HG03439 (cell line): ENCODE measurements around the gene RBM19.

Source experiments
- ATAC-seq: cut with Tn5 transposase; IDR thresholded peaks from one replicate; pipeline ENCODE4 v1.9.1; 2021; ENCODE audit warnings: mild to moderate bottlenecking, moderate library complexity; ENCODE audit not compliant: unreplicated experiment

RBM19 gene

DNA sequence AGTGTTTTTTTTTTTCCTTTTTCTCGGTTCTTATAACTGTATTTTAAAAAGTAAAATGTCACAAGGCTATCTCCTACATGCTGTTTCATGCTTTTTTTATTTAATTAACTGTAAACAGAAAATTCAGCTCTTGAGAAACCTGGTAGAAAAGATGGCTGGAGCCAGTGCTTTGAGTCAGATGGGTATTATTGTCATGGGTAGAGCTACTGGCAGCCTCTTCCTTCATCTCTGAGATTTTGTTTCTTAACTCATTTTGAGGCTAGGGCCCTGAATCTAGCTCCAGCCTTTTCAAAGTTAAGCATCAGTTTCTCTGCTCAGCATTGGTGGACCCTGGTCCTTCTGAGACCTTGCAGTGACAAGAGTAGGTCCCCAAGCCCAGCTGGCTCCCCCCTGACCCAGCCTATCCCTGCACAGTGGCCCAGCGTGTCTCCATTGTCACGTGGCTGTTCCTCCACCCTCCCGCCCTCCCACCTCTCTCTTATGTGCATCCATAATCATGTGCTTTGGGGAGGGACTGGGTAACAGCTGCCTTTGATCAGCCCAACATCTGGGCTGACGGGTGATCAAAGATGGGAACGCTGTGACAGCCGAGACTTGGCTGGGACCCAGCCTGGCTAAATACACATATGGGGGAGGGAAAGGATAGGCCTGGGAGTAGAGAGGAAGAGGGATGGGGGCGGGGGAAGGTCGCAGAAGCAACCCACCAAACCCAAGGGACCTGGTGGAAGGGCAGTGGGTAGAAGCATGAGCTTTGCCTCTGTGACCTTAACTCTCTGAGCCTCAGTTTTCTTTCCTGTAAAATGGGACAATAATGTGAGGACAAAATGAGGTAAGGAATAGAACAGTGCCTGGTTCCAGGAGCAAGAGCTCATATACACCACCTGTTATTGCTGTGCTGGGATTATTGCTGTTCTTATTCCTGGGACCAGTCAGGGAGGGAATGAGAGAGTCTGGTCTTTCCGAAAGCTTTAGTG lies 24.4 kb upstream of the RBM19 start:
- ATAC-seq: no peak

DNA sequence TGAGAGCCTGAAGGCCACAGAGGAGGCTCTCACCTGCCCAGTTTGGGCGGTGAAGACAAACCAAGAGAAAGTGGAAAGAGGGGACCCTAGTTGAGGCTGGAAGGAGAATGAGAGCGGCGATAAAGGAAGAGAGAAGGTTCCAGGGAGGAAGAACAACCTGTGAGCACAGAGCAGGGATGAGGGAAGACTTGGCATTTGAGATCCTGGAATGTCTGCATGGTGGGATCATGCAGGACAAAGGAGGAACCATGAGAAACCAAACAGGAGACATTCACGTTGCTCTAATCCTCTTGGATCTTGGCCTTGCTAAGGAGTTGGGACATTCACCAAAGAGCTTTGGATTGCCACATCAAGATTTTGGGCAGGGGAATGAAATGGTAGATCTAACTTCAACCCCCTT lies 22.9 kb upstream of the RBM19 start:
- ATAC-seq: no peak

DNA sequence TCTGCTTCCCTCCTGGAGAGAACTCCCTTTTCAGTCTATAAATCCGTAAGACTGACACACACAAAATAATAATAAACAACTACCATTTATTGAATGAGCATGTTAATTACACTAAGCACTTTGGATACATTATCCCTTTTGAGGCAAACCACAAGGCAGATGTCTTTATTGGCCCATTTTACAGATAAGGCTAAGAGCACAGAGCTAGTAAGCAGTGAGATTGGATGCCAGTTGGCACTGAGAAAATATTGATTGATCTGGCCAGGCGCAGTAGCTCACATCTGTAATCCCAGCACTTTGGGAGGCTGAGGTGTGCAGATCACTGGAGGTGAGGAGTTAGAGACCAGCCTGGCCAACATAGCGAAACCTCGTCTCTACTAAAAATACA lies 21.9 kb upstream of the RBM19 start:
- ATAC-seq: no peak

DNA sequence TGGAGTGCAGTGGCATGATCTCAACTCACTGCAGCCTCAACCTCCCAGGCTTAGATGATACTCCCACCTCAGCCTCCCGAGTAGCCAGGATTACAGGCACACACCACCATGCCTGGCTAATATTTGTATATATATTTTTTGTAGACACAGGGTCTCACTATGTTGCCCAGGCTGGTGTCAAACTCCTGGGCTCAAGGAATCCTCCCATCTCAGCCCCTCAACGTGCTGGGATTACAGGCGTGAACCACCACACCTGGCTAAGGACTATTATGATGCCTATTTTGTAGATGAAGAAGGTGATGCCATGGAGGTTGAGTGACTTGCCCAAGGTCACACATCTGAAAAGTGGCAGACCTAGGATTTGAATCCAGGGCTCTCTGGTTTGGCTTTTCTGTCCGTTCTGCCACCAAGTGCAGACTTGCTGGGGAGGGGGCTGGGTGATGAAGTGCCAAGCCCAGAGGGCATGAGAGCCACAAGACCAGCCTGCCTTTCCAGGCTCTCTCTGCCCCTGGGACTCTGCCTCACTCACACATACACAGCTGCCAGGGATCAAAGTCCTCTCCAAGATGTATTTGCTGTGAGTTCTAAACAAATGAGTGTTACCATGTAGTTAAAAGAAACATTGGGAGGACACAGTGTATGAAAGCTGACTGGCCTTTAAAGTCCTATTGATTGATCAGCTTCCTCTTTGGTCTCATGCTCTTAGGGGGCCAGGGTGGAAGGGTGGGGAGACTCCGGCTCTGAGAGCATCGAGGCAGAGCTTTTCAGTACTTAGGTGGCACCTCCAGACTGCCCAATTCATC lies 21.3 kb upstream of the RBM19 start:
- ATAC-seq: no peak

DNA sequence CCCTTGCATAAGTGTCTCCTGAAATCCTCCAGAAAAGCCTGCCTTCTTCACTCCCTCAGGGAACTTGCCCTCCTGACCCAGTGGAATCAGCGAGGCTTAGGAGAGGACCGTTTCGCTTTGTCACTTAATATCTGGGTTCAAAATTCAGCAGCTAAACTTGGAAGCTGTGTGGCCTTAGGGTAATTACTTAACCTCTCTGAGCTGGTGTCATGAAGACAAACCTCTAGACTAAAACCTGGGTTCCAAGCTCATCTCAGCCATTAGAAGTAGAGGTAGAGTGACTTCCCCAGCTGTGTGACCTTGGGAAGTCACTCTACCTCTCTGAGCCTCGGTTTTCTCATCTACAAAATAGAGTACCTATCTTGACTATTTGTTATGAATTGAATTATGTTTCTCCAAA lies 18.3 kb upstream of the RBM19 start:
- ATAC-seq: no peak

DNA sequence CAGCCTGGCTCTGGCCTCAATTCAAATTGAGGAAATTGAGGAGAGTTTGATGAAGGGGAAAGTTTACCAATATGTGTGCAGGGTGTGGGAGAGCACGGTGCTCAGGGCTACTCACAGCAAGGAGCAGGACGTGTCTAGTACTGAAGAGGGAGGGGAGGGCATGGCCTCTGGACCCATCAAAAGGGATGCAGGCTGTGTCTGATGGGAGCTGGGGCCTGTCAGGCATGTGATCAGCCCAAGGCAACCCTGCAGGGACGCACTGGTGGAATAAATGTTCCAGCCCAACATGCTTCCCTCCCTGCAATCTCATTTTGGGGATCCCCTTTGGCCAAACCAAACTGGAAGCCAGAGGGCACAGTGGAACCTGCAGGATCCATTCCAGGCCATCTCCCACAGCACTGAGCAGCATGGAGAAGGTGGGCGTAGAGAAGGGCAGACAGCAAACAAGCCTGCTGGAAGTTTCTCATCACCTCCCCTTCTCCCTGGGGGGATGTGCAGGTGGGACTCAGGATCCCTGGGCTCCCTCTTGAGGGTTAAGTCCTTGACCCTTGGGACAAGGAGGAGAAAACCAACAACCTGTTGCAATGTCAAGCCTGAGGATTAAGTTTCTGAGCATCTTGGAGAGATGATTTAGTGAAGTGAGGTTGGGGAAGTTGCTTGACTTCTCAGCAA lies 17.8 kb upstream of the RBM19 start:
- no peak for ATAC-seq

DNA sequence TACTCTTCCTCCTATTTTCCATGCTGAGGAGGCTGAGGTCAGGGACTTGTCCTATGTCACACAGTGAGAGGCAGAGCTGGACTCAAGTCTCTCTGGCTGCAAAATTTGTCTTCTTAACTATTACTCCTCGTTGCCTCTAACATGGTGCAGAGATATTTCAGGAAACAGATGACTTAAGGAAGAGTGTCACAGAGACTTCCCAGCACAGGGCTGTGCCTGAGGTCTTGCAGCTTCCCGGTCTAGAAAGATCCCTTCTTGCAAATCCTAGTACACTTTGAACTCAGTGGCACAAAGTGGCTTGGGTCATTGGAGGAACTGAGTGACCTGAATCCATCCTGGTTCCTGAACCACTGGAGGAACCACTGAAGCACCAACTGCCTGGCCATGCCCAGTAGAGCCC lies 17.1 kb upstream of the RBM19 start:
- no peak for ATAC-seq

DNA sequence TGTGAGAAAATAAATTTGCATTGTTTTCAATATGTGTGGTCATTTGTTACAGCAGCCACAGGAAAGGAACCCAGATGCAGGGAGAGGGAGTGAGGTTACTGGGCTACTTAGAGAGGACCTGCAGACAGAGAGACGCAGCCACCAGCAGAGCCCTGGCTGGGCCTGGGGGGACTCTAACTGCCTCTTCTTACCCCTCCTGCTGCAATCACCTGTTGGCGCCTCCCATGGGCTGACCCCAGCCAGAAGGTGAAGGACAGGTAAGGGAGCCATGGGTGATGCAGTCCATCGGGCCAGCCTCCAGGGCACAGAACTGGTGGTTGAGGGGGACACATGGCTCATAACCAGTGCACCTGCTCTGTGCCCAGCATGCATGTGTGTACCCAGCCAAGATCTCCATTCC lies 15.8 kb upstream of the RBM19 start:
- no peak for ATAC-seq

DNA sequence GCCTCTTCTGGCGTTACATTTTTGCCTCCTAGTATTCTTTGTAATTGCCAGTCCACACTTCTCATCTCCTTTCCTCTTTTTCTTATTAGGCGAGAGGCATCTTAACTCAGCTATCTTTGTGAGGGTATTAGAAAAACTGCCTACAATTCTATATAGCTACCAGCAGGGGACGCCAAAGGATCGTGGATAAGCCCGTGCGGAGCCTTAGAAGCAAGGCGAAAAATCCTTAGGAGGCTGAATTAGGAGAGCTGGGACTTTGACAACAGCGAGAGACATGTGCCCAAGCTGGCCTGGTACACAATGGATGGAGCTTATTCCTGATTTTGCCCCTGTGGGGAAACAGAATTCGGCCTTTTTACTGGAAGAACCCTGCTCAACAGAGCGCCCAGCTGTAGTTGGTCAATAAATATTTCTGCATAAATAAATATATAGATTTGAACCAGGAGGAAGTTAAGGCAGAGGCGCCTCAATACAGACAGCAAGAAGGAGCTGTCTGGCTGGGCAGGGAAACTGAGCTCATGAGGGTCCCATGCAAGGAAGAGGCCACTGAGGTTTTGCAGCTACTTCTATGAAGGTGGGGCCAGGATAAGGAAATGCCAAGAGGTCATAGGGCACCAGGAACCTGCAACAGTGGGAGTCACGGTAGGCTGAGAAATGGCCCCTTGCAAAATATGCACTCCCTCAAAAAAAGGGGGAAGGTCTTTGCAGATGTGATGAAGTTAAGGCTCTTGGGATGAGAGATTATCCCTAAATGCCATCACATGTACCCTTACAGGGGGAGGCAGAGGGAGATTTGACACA lies 14.6 kb upstream of the RBM19 start:
- no peak for ATAC-seq

DNA sequence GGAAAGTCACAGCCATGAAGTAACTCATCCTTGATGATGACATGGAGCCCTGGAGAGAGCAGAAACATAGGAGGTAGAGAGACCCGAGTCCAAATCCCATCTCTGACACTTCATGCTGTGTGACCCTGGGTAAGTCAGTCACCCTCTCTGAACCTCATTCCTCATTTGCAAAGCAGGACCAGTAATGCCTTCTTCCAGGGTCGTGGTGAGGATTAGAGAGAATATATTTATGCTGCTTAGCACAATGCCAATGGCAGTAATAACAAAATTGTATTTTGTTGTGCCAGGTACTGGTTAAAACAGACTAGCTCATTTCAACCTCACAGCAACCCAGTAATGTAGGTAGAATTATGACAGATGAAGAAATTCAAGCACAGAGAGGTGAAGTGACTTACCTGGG lies 13.9 kb upstream of the RBM19 start:
- ATAC-seq: no peak

DNA sequence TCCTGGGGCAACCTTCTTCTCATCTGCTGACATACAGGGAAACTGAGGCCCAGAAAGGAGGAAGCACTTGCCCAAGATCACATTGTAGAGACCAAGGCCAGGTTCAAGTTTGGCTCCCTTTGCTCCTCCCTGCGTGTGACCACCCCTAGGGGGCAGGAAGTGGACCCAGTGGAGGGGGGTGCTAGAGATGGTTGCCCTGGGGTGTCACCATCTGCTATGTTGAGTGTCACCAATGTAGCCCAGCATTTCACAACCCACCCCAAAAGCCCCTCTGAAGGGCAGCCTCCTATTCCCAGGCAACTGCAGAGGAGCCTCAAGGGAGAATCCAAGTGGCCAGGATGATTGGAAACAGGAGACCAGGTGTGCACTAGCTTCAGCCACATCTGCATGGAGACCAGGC lies 12.0 kb upstream of the RBM19 start:
- no peak for ATAC-seq

DNA sequence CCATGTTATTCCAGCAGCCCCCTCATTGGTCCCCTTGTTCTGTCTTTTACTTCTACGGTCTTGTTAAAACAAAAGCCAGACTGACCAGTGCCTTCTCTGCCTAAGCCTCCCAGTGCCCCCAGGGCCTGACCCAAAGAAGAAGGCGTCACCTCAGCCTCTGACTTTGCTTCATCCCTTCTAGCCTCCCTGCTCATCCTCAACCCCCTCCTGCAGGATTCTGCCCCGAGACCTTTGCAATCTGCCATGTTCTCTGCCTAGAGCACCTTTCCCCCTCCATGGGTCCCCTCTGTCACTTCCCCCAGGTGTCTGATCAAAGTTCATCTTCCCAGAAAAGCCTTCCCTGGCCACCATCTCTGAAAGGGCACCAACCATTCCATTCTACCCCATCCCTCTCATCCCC lies 7.9 kb upstream of the RBM19 start:
- ATAC-seq: no peak

DNA sequence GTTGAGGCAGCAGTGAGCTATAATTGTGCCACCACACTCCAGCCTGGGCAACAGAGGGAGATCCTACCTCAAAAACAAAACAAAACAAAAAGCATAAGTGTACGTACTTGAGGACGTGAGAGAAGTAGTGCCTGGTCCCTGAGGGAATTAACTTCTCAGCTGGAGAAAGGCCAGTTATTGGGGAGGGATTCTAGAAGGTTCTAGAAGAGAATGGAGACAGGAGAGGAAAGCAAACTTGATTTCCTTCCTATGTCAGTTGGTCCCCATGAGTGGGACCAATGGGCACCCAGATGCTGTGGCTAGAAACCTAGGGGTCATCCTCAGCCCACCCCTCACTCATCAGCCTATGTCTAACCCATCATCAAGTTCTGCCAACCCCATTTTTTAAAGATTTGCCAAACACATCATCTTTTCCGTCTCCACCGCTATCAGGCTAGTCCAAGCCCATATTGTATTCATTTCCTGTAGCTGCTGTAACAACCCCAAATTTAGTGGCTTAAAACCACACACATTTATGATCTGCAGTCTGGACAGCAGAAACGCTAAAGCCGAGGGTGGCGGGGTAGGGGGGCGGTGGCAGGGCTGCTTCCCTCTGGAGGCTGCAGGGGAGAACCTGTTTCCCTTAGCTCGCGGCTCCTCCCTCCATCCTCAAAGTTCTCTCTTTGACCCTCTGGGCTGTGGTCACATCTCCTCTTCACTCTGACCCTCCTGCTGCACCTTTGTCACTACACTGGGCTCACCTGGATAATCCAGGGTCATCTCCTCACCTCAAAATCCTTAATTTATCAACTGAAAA lies 7.2 kb upstream of the RBM19 start:
- no peak for ATAC-seq

DNA sequence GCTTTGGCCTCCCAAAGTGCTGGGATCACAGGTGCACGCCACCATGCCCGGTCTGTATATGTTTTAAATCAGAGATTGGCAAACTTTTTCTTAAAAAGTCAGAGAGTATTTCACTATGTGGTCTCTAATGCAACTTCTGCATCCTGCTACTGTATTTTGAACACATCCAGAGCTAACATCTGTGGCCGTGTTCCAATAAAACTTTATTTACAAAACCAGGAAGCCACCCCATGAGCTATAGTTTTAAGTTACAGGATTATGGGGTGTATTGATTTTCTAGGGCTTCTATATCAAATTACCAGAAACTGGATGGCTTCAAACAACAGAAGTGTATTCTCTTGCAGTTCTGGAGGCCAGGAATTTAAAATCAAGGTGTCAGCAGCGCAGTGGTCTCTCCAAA lies 5.3 kb upstream of the RBM19 start:
- ATAC-seq: no peak

DNA sequence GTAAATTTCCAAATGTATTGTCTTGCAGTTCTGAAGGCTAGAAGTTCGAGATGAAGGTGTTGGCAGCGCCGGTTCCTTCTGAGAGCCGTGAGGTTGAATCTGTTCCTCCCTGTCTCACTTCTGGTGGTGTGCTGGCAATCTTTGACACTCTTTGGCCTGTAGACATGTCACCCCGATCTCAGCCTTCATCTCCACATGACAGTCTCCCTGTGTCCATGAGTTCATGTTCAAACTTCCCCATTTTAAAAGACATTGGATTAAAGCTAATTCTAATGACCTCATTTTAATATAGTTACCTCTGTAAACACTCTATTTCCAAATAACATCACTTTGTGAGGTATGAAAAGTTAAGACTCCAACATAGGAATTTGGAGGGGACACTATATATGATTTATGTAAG lies 4.1 kb upstream of the RBM19 start:
- no peak for ATAC-seq

DNA sequence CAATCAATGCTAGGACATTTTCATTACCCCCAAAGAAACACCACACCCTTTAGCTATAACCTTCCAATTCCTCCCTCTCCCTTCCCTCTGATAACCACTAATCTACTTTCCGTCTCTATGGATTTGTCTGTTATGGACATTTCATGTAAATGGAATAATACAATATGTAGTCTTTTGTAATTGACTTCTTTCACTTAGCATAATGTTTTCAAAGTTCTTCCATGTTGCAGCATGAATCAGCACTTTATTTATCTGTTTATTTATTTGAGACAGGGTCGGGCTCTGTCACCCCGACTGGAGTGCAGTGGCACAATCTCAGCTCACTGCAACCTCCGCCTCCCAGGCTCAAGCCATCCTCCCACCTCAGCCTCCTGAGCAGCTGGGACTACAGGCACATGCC lies 1.2 kb upstream of the RBM19 start:
- no peak for ATAC-seq

DNA sequence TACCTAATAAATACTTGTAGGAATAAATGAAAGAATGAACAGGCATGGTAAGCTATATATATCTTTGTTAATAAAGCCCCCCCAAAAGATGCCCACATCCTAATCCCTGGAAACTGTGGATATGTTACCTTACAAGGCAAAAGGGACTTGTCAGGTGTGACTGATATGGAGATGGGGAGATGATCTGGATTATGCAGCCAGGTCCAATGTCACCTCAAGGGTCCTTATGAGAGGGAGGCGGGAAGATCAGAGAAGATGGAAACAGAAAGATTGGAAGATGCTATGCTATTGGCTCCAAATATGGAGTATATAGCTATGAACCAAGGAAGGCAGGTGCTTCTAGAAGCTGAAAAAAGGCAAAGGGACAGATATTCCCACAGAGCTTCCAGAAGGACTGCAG lies 3.4 kb downstream of the RBM19 start:
- ATAC-seq: no peak

DNA sequence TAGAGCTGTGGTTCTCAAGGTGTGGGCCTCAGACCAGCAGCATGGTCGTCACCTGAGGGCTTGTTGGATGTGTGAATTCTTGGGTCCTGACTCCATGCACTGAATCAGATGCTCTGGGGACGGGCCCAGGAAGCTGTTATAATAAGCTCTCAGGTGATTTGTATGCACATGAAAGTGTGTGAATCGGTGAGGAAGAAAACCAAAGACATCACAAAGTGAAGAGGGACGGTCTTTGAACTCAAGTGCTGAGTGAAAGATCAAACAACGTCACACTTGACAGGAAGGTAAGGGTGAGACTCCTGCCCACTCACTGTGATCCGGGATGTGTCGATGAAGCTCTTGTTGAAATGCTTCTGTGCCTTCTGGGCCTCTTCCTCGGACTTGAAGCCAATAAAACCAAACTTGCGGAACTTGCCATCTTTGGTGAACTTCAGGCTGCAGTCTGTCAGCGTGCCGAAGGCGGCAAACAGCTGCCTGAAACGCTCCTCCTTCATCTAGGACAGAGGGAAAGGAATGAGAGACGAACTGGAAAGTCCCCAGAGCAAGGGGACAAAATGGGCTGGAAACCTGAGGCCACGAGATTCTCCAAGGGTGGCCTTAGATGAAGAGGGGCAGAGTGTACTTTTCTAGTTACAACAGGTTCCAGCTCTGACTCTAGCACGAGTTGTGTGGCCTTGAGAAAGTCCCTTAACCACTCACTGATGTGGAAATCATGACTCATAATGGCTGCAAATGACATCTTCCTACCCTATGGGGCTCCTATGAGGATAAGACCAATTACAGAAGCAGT lies 4.0 kb downstream of the RBM19 start:
- ATAC-seq: peak; percentile 41

DNA sequence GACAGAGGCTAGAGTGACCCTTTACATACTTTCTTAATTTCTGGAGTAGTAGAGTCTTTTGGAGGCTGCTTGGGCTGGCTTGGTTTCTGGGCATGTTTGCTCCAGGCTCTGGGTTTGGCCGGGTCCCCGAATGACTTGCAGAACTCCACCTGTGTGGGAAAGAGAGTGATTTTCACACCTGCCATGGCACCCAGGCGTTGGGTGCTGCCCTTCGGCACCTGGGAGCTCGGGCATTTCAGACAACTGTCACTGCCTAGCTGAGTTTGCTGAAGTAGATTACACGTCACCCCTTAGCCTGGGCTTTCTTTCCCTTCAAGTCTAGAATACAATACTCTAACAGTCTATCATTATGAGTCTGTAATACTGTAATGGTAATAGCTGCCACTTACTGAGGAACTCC lies 6.1 kb downstream of the RBM19 start:
- no peak for ATAC-seq
